OCI-LY7 (cell line): Measurements from ENCODE around the gene SV2C. TPM values are rescaled to one million over a fixed set of nuclear protein-coding genes. Genes with fewer than 3 reads are reported as not detected.

Source experiments
- BruUV-seq: library from RNA; stranded (reverse); fragments of 400-500 nt; replicated peaks from 2 replicates; lab custom pipeline; 2021; lab: Mats Ljungman, UMichigan
- CTCF ChIA-PET: fragments of 300-600 bp; sonication (Branson Sonifier 250); formaldehyde crosslinking; loops from one replicate; lab custom pipeline; 2022; ENCODE audit warnings: antibody characterized with exemption; ENCODE audit not compliant: unreplicated experiment; lab: Charles Lee
- POLR2A ChIA-PET: fragments of 300-600 bp; sonication (Branson Sonifier 250); formaldehyde crosslinking; loops from one replicate; lab custom pipeline; 2022; ENCODE audit warnings: antibody characterized with exemption; lab: Charles Lee
- DNase-seq: peaks from one replicate; pipeline ENCODE4 v3.0.0-alpha.2; 2015; ENCODE audit warnings: low spot score
- H2AFZ ChIP-seq: fragments of 200-600 bp; sonication (generic), shearing (Covaris generic); 2 replicates; pipeline ENCODE4 v1.6.1; 2014; ENCODE audit warnings: mild to moderate bottlenecking, antibody characterized with exemption, low read length, moderate library complexity
- H3K27ac ChIP-seq: fragments of 200-600 bp; sonication (generic); 2 replicates; pipeline ENCODE4 v1.5.1; 2014; ENCODE audit warnings: mixed run types, low read depth, mild to moderate bottlenecking, moderate library complexity, low read length, inconsistent platforms; ENCODE audit not compliant: poor library complexity, severe bottlenecking
- H3K36me3 ChIP-seq: fragments of 200-600 bp; sonication (generic); 2 replicates; pipeline ENCODE4 v1.6.1; 2014; ENCODE audit warnings: mild to moderate bottlenecking, antibody characterized with exemption, low read length, moderate library complexity, mixed read lengths; ENCODE audit not compliant: insufficient read depth
- H3K4me1 ChIP-seq: fragments of 200-600 bp; sonication (generic); 2 replicates; pipeline ENCODE4 v1.5.1; 2014; ENCODE audit warnings: mild to moderate bottlenecking, low read length; ENCODE audit not compliant: insufficient read depth, poor library complexity, severe bottlenecking
- H3K4me2 ChIP-seq: fragments of 200-600 bp; sonication (generic); 2 replicates; pipeline ENCODE4 v1.6.1; 2014; ENCODE audit warnings: mild to moderate bottlenecking, low read length
- H3K4me3 ChIP-seq: fragments of 200-600 bp; sonication (generic); 2 replicates; pipeline ENCODE4 v1.5.1; 2014; ENCODE audit warnings: mild to moderate bottlenecking, low read depth, low read length; ENCODE audit not compliant: poor library complexity, severe bottlenecking
- H3K79me2 ChIP-seq: fragments of 200-600 bp; sonication (generic); 2 replicates; pipeline ENCODE4 v1.6.1; 2016; ENCODE audit warnings: low read depth, mild to moderate bottlenecking, low read length, moderate library complexity, mixed read lengths; ENCODE audit not compliant: insufficient read depth
- H3K9me2 ChIP-seq: fragments of 200-600 bp; sonication (generic); 2 replicates; pipeline ENCODE4 v1.6.1; 2016; ENCODE audit warnings: mild to moderate bottlenecking, low read length, mixed read lengths; ENCODE audit not compliant: insufficient read depth
- H3K9me3 ChIP-seq: fragments of 200-600 bp; sonication (generic); 2 replicates; pipeline ENCODE4 v1.6.1; 2014; ENCODE audit warnings: mild to moderate bottlenecking, mixed run types, low read length, mixed read lengths
- H4K20me1 ChIP-seq: fragments of 200-600 bp; sonication (generic); 2 replicates; pipeline ENCODE4 v1.6.1; 2014; ENCODE audit warnings: mild to moderate bottlenecking, antibody characterized with exemption, low read length, moderate library complexity, mixed read lengths; ENCODE audit not compliant: insufficient read depth
- EZH2phosphoT487 ChIP-seq: fragments of 200-600 bp; sonication (generic); IDR thresholded peaks from 2 replicates; pipeline ENCODE4 v1.6.1; 2018; ENCODE audit warnings: low read depth, borderline replicate concordance, mild to moderate bottlenecking, mixed run types, antibody characterized with exemption, low read length, moderate library complexity, mixed read lengths
- intact Hi-C: fragments of 100-400 bp; cut with micrococcal nuclease; formaldehyde crosslinking; loops from one replicate; pipeline ENCODE4 v1.10.0; 2022; ENCODE audit not compliant: unreplicated experiment
- total RNA-seq, 2 experiments: library from RNA; depleted of rRNA in 1 of 2; stranded (reverse); fragments of >200 nt in 1 of 2; shearing (Covaris generic) in 1 of 2; gene quantifications; 2 replicates each; pipeline ENCODE4 v1.2.3, GENCODE V29; 2014 to 2022
- TF ChIP-seq, protein P1 (sequence below): fragments of 200-600 bp; sonication (generic); conservative IDR thresholded peaks from 2 replicates; pipeline ENCODE4 v1.5.1; 2014; ENCODE audit warnings: mild to moderate bottlenecking, antibody characterized with exemption, low read length, moderate library complexity, mixed read lengths

Gene SV2C
- total RNA-seq, 2 experiments from 2014 or later: not detected

DNA sequence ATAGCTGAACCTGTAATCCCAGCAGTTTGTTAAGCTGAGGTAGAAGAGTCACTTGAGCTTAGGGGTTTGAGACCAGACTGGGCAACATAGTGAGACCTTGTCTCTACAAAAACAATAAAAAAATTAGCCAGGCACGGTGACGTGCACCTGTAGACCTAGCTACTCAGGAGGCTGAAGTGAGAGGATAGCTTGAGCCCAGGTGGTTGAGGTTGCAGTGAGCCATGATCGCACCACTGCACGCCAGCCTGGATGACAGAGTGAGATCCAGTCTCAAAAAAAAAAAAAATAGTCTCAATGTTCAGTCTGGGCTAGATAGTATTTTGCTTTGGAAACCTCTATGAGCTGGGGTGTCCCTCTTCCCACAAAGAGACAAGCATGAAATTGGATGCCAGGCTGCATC is 268.0 kb downstream of the SV2C start:
- no TSS peak for BruUV-seq
- Histone ChIP-seq H3K36me3 (no peaks in the 10 kb centered on the region), H3K4me2 (peak overlapping the region; percentile 72), H3K4me3 (peak overlapping the region; percentile 53), H3K79me2 (no peaks in the 10 kb centered on the region), H3K9me2 (no peaks in the 10 kb centered on the region), H4K20me1 (no peaks in the 10 kb centered on the region), H3K4me1 (peaks cover 71% of the 10 kb centered on the region), H3K27ac (peak overlapping the region; percentile 98), H2AFZ (peak overlapping the region; percentile 86; the same call in 1 of the 2 replicates), H3K9me3 (no peaks in the 10 kb centered on the region)
- POLR2A ChIA-PET: interaction anchor here (0.6 to 3.1 kb wide), 21 partner anchors 10 to 1870 kb away, joined by 3 to 25 read pairs (median 4); partner anchors contain the start of gene IQGAP2
- TF ChIP-seq, protein P1, sequence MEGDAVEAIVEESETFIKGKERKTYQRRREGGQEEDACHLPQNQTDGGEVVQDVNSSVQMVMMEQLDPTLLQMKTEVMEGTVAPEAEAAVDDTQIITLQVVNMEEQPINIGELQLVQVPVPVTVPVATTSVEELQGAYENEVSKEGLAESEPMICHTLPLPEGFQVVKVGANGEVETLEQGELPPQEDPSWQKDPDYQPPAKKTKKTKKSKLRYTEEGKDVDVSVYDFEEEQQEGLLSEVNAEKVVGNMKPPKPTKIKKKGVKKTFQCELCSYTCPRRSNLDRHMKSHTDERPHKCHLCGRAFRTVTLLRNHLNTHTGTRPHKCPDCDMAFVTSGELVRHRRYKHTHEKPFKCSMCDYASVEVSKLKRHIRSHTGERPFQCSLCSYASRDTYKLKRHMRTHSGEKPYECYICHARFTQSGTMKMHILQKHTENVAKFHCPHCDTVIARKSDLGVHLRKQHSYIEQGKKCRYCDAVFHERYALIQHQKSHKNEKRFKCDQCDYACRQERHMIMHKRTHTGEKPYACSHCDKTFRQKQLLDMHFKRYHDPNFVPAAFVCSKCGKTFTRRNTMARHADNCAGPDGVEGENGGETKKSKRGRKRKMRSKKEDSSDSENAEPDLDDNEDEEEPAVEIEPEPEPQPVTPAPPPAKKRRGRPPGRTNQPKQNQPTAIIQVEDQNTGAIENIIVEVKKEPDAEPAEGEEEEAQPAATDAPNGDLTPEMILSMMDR: no peak
- TF ChIP-seq EZH2phosphoT487: no peak
- DNase-seq: peak; percentile 74
- intact Hi-C loops: loop anchor here (1.0 to 5.0 kb wide), 3 partner anchors 38 to 196 kb away; partner anchors contain the start of gene IQGAP2
- CTCF ChIA-PET: interaction anchor here (0.6 to 1.5 kb wide), 4 partner anchors 13 to 196 kb away, joined by 3 to 6 read pairs (median 4); no protein-coding TSS in a partner anchor

GRCh38 chr5:76351577-76351976 is 268.4 kb downstream of the SV2C start:
- no peaks in the 10 kb centered on the region for H3K79me2 ChIP-seq
- H3K4me1 ChIP-seq: peaks cover 71% of the 10 kb centered on the region
- H4K20me1 ChIP-seq: no peaks in the 10 kb centered on the region
- peak overlapping the region; percentile 53 for H3K4me3 ChIP-seq
- no peaks in the 10 kb centered on the region for H3K9me3 ChIP-seq
- no peak for TF ChIP-seq EZH2phosphoT487
- TF ChIP-seq, protein P1: no peak
- H2AFZ ChIP-seq: peak overlapping the region; percentile 86; the same call in 1 of the 2 replicates
- peak; percentile 98 for DNase-seq
- BruUV-seq: no TSS peak
- peak overlapping the region; percentile 72 for H3K4me2 ChIP-seq
- H3K9me2 ChIP-seq: no peaks in the 10 kb centered on the region
- intact Hi-C loops: loop anchor here (1.0 to 5.0 kb wide), 3 partner anchors 39 to 196 kb away; partner anchors contain the start of gene IQGAP2
- H3K36me3 ChIP-seq: no peaks in the 10 kb centered on the region
- POLR2A ChIA-PET: interaction anchor here (0.5 to 3.1 kb wide), 25 partner anchors 10 to 1161 kb away, joined by 3 to 25 read pairs (median 4); partner anchors contain the start of gene IQGAP2
- CTCF ChIA-PET: interaction anchor here (0.6 to 1.5 kb wide), 4 partner anchors 14 to 195 kb away, joined by 3 to 6 read pairs (median 4); no protein-coding TSS in a partner anchor
- H3K27ac ChIP-seq: peak overlapping the region; percentile 98

DNA sequence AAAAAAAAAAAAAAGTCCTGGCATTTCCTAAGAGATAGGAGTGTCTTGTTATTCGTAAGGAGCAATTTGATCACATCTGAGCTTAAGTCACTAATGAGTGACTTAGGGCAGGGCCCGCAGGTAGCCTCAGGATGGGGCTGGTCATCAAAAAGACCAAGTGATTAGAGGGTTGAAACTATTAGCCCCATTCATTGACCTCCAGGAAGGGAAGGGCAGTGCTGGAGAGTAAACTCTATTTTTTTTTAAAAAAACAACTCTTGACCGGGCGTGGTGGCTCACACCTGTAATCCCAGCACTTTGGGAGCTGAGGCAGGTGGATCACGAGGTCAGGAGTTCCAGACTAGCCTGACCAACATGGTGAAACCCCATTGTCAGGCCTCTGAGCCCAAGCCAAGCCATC is 273.7 kb downstream of the SV2C start:
- no peaks in the 10 kb centered on the region for H3K9me3 ChIP-seq
- DNase-seq: no peak
- no peaks in the 10 kb centered on the region for H3K36me3 ChIP-seq
- H3K4me2 ChIP-seq: no peak overlapping the region
- intact Hi-C loops: no loop called here
- no peaks in the 10 kb centered on the region for H4K20me1 ChIP-seq
- H3K79me2 ChIP-seq: no peaks in the 10 kb centered on the region
- ChIA-PET POLR2A (interaction anchor here (0.6 to 1.2 kb wide), 2 partner anchors 186 to 894 kb away, joined by 3 read pairs; no protein-coding TSS in a partner anchor), CTCF (no interaction called here)
- H2AFZ ChIP-seq: no peak overlapping the region
- no peak overlapping the region for H3K4me3 ChIP-seq
- TF ChIP-seq EZH2phosphoT487: no peak
- TF ChIP-seq, protein P1: no peak
- no peaks in the 10 kb centered on the region for H3K9me2 ChIP-seq
- no peak overlapping the region for H3K27ac ChIP-seq
- BruUV-seq: no TSS peak
- H3K4me1 ChIP-seq: peaks cover 33% of the 10 kb centered on the region
